COR-L47 (cell line): ENCODE data around the gene SLC26A1.

Experiments
- DNase-seq: peaks from one replicate; lab custom pipeline; 2025; lab: John Stamatoyannopoulos, UW

SLC26A1 gene

DNA sequence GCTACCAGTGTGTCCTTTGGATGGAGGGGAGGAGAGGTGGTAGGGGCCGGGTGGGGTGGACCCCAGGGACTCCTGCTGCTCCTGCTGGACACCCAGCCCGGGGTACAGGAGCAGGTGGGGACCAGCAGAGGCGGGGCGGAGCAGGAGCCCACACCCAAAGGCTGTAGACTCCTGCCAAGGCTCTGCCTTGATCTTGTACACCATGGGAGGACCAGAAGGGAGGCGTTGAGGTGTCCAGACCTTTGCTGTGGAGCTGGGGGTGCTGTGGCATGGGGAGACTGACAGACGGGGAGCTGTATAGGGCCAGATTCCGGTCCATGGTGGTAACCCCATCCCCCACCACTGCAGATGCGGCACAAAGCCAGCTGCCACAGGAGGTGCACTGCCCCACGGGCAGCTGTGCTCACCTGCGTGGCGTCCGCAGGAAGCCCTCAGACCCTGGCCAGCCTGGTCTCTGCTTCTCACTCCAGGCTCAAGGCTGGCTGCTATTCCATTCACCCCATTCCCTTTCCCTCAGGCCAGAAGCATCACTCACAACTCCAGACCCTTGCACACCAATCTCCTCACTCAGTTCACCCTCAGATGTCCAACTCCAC lies 5.0 kb upstream of the SLC26A1 start:
- DNase-seq, result no peak

GRCh38 chr4:997375-998071 lies 4.3 kb upstream of the SLC26A1 start:
- no peak for DNase-seq

- DNase-seq, result no peak
Measured at GRCh38 chr4:996997-997374, 3.8 kb upstream of the SLC26A1 start.

GRCh38 chr4:996030-996996 lies 3.1 kb upstream of the SLC26A1 start:
- no peak for DNase-seq

DNA sequence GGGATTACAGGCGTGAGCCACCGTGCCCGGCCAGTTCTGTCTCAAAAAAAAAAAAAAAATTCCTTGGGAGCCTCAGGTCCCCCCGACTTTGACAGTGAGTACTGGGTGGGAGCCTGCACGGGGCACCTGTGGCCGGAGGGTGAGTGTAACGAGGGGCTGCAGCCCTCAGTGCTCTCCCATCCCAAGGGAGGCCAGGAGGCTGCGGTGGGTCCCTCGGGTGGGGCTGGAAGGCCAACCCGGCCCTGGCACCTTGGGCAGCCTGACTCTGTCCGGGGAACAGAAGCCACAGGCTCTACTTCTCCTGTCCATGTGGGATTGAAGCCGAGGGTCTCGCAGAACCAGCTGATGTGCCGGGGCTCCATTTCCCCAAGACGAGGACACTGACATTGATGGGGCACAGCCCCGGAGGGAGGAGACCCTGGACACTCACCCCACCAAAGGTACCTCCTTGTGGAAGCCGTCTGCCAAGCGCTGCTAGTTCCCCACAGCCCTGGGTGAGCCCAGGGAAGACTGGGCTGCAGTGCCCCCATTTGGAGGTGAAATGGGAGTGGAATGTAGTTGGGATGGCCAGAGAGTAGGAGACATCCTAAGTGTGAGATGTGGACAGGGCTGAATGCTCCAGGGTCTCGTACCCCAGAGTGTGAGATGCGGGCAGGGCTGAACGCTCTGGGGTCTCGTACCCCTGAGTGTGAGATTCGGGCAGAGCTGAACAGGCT lies 2.3 kb upstream of the SLC26A1 start:
- DNase-seq, result no peak

- DNase-seq, result no peak
Measured at GRCh38 chr4:992297-993110, 700 bp downstream of the SLC26A1 start.

- DNase-seq, result no peak
Measured at GRCh38 chr4:991451-992296, 1.5 kb downstream of the SLC26A1 start.

DNA sequence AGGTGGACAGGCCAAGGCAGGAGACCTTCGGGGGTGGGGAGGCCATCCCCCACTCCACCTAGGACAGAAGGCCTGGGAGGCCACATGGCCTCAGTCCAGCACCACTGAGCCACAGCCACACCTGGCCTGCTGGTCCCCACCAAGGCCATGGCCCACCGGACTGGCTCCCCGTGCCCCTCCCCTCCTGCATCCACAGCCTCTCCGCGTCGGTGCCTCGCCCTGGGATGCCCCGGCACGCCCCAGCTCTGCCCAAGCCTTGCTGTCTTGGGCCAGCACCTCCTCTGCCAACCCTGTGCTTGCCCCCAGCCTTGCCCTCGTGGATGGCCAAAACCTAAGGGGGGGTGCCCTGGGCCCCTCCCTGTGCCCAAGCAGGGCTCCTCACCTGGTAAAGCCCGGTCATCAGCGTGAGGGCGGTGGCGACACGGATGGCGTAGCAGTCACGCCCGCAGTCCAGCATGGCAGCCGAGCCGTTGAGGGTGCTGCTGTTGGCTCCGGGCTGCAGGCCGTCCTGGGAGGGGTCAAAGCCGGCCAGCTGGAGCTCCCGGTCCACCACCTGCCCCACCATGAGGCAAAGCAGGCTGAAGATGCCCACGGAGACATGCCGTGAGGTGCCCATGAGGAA lies 2.3 kb downstream of the SLC26A1 start:
- DNase-seq, result no peak

GRCh38 chr4:989722-990471 lies 3.3 kb downstream of the SLC26A1 start:
- DNase-seq, result no peak

GRCh38 chr4:988726-989721 lies 4.2 kb downstream of the SLC26A1 start:
- DNase-seq, result no peak

GRCh38 chr4:987624-988513 lies 5.3 kb downstream of the SLC26A1 start:
- no peak for DNase-seq

DNA sequence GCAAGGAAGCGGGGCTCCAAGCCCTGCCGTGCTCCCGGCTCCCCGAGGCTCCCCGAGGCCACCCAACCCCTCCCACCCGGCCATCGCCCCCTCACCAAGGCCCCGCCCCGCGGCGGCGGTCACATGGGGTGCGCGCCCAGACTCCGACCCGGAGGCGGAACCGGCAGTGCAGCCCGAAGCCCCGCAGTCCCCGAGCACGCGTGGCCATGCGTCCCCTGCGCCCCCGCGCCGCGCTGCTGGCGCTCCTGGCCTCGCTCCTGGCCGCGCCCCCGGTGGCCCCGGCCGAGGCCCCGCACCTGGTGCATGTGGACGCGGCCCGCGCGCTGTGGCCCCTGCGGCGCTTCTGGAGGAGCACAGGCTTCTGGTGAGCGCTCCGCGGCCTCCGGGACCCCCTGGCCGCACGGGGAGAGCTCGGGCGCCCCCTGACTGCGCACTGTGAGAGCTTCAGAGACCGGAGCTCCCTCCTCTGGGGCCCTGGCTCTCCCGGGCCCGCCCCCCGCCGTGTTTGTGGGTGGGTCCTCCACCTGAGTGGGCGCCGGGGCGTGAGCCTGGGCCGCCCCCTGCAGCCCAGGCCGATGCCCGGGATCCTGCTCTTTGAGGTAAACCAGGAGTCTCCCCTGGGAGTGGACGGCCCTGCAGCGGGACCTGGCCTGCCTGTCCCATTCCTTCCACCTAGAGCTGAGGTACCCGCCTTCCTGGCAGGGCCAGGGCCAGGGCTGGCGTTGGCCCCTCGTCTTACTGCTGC lies 6.2 kb downstream of the SLC26A1 start, which contains the start of gene IDUA:
Gene IDUA, plus strand, starts transcription at position 166 of the 745 bp plus-strand sequence. Its CDS starts 41 bp downstream, at position 207.
- DNase-seq, result peak; percentile 61

- no peak for DNase-seq
Measured at GRCh38 chr4:986428-986878, 6.8 kb downstream of the SLC26A1 start.

GRCh38 chr4:985123-985830 lies 7.9 kb downstream of the SLC26A1 start:
- no peak for DNase-seq
